Measurements from ENCODE around the gene GUCY1A1.

DNA sequence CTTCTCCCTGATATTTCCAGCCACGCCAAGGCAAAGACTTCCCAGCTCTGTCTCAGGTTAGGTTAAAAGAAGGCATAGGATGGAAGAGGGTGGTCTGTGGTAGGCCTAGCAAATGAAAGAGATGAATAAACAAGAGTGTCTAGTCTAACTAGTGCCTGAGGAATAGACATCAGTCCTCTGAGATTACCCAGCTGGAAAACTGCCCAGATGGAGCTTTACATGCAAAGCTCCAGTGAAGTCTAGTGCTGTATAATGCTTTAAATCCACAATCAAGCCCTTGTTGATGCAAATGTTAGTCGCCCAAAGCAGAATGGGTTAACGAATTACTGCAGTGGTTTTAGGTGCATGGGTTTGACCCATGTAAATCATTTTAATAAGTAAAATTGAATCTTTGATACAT lies 67.4 kb downstream of the GUCY1A1 start:
- TF ChIP-seq, protein P1, sequence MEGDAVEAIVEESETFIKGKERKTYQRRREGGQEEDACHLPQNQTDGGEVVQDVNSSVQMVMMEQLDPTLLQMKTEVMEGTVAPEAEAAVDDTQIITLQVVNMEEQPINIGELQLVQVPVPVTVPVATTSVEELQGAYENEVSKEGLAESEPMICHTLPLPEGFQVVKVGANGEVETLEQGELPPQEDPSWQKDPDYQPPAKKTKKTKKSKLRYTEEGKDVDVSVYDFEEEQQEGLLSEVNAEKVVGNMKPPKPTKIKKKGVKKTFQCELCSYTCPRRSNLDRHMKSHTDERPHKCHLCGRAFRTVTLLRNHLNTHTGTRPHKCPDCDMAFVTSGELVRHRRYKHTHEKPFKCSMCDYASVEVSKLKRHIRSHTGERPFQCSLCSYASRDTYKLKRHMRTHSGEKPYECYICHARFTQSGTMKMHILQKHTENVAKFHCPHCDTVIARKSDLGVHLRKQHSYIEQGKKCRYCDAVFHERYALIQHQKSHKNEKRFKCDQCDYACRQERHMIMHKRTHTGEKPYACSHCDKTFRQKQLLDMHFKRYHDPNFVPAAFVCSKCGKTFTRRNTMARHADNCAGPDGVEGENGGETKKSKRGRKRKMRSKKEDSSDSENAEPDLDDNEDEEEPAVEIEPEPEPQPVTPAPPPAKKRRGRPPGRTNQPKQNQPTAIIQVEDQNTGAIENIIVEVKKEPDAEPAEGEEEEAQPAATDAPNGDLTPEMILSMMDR (IDR thresholded peaks at IDR 0.05): no peak
- no peak for TF ChIP-seq POLR2A (IDR thresholded peaks at IDR 0.05)

All from right lobe of liver (tissue), 4 donors.